Measurements from ENCODE around the gene PSMB5.
A peak's percentile ranks its signal among the peaks of the same experiment; 100 is the strongest.

Gene PSMB5

DNA sequence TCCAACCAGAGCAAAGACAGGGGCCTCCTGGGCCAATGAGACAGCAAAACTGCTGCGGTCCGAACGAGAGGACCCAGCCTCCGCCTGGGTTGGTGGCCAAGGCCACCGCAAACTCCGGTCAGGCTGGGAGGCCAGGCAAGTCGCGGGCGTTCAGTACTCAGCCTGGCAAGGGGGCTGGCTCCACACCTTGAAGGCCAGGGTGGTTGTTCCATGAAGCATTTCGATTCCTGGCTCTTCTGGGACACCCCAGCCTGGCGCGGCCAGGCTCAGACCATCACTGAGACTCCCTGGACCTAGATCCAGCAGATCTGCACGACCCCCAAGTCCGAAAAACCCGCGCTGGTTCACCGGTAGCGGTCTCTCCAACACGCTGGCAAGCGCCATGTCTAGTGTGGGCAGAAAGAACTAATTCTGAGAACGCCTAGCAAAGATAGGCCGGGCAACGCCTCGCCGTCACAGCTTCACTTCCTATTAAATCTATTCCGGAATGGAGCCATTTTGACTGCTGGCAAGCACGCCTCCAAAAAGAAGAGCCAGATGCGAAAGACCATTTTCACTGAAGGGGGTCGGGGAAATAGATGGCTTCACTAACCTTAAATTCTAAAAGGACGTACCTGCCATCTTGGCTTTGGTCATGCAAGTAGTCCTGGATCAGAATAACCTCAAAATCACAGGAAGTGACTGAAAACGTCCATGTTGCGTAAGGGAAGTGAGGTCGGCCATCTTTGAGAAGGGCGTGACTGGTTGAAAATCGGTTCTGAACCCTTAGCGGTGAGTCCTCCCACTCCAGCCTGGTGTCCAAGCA is at the start of gene PSMB5:
PSMB5 (minus strand) TSS at position 403 of the 805 bp plus-strand sequence; CDS start at position 384, 19 bp downstream.
- DNase-seq (ENCODE audit: low spot score) = peak; percentile 92

DNA sequence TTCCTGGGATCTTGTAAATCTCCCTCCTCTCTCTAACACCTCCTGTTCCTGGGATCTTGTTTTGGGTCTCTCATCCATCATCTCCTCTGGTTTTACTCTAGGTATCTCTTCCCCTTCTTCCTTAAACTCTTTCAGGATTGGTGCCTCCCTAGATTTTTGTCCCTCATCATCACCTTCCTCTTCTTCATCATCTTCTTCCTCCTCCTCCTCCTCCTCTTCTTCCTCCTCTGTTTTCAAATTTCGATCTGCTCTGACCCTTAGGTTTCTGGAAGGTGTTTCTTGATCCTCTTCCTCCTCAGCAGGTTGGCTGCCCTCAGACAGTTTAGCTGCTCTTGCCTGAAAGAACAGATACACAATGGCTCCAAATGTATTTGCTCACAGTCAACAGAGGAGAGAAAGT is 45.8 kb upstream of the PSMB5 start:
- DNase-seq (ENCODE audit: low spot score) = no peak

DNA sequence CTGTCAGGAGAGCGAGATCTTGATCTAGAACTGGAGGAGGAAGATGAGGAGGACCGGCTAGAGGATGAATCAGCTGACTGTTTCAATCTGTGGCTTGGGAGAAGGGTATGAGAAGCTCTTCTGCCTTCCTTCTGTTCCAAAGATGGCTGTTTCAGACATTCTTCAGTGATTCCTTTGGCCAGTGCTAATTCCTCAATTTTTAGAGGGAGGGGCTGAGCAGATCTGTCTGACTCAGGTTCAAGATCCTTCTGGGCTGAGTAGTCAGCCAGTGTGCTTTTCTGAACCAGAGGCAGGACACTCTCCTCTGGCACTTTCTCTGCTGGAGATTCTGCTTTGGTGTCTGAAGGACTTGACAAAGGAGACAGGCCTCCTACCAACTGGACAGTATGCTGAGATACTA is 45.0 kb upstream of the PSMB5 start:
- no peak for DNase-seq (ENCODE audit: low spot score)

DNA sequence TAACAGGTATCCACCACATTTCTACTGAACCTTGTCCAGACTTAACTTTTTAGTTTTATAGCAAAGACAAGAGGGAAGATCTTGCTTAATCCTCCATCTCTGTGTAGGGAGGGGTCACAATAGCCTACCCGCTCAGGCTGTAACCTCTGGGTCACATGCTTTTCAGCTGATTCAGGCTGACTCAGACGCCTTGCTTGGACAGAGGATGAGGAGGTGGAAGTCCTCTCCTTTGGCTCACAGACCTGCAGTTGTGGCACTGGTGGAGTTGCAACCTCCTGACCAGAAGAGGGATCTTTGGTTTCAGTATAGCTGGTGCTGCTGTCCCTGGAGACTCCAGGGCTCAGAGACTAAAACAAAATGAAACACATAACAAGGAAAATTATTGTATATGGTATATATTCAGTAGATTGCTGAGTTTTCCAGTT is 44.0 kb upstream of the PSMB5 start:
- no peak for DNase-seq (ENCODE audit: low spot score)

DNA sequence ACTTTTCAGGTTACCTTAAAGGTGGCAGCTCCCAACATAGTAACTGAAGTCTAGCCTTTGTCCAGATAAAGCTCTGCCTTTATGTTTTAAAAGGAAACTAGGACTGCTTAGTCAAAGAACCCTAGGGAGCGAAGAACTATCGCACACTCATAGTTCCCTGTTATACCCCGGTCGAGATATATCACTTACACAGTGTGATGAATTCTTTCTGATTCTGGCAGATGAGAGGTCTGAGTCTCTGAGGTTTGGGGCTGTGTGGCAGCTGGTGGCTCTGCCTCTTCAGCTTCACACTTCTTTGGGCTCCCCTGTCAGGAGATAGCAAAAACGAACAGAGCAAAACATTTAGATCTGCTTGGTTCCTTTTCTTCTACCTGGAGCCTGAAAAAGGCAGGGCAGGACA is 43.3 kb upstream of the PSMB5 start:
- DNase-seq (ENCODE audit: low spot score) = no peak

DNA sequence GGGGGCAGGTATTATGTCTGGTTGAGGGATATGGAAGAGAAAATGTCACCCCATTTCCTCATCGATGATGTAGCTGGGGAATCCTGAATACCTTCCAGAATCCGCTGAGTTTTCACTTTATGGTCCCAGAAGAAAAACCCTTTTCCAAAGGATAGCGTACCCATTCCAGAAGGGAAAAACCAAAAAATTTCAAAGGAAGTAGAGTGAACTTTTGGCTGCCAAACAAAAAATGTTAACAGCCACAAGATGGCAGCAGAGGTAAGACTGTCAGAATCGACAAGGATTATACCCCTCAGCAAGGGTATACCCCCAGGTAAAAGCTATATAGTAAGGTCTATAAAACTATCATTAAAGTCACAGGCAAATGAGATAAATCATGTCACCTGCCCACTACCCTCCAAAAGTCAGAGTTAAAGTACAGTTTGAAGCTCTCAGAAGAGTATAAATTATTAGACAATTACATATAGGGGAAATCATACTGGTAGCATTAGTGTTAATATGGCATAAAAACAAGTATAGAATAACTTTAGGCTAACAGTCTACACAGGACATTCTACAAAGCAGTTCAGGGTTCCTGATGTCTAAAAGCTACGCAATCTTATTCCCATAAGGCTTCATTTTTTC is 42.2 kb upstream of the PSMB5 start:
- peak; percentile 57 for DNase-seq (ENCODE audit: low spot score)

DNA sequence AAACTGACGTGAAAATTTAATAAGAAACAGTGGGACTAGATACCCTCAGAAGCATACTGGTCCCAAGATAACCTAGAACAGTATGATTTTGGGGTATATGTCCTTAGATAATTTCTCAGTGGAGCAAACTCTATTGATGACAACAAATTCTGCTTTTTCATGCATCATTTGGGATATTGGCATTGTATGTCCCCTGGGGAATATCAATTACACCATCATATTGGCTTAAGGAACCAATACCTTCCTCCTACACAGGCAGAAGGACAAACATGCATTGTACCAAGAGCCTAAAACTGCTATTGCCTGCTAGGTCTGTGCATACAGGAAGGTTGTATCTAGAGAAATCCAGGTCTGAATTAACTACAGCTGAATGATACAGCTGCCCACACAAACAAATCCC is 40.2 kb upstream of the PSMB5 start:
- no peak for DNase-seq (ENCODE audit: low spot score)

DNA sequence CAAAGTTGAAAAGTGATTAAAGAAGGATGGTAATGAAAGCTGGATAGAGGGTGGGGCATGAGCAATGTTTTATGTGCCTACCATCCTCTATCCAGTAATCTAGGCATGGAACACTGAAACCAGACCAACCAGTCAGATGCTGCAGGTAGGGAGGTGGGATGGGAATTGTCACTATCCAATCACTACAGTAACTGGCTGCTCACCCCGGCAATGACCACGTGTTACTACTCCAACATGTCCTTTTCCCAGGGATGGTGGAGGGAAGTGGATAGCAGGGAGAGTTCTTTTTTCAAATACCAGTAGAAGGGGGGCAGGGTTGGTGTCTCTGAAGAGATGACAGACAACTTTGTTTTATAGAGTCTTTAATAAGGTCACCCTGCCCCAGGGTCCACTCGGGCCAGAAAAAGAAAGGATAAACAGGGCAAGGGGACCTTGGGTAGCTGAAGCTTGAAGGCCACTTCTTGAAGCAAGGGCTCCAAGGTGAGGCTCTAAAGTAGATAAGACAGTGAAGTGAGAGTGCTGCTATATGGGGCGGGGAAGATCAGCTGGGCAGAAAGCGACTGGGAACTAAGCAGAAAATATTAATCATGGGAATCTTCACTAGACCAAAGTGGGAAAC is 37.3 kb upstream of the PSMB5 start:
- DNase-seq (ENCODE audit: low spot score) = no peak

DNA sequence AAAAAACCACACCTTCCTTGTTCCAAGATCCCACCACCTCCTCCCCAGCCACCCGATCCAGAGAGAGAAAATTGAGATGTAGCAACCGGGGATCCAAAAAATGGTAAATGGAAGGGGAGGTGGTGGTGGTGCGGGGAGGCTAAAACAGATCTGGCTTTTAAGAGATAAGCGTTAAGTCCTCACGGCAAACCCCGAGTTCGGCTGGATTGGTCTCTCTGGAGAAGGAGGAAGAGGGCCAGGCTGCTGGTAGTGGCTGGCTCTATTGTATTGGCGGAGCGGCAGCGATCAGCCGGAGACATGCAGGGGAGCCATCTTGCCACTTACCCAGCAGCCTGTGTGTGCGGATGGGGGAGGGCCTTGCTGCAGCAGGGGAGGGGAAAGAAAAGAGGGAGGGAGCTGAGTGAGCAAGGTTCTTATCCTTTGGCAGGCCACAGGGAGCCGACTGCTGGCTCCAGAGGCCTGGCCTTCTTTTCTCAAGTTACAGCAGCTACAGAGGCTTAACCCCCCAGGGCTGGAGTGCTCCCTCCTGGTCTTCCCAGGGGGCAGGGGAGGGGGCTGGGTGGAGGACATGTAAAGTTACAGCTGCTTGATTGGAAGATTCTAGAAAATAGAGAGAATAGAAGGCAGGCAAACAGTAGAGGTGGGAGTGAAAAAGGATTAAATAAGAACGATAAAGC is 36.7 kb upstream of the PSMB5 start:
- DNase-seq (ENCODE audit: low spot score) = peak; percentile 75

DNA sequence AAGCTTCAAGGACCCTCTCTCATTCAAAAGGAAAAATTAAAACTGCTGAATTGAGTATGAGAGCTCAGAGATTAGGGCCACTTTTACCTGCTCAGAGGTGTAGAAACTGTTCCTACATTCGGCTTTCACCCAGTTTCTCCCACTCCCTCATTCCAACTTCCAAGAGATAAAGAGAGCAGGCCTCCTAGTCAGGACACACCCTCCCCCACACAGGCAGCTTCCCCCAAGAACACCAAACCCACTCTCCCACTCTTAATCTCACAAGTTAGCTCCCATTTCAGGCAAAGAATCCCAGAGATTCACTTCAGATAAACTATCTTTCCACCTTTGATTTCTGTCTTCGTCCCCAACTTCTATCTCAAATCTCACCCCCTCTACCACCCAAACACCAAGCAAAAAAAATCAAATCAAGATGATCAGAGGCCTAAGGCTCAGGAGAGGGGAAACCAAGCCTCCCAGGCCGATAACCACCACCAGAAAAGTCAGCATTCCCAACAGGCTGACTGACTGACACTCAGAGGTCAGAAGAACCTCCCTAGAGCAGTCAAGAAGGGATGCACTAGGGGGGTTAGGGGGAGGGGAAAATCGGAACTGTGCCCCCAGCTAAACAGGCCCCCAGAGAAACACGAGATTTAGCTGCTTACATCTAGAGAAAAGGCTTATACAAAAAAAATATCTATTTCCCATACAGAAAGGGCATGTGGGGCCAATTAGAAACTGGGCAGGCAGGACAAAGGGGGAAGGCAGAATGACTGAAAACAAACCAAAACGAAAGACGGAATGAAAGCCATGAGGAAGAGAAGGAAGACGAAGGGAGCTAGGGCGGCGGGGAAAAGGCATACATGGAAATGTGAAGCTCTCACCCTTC is 35.8 kb upstream of the PSMB5 start:
- no peak for DNase-seq (ENCODE audit: low spot score)

DNA sequence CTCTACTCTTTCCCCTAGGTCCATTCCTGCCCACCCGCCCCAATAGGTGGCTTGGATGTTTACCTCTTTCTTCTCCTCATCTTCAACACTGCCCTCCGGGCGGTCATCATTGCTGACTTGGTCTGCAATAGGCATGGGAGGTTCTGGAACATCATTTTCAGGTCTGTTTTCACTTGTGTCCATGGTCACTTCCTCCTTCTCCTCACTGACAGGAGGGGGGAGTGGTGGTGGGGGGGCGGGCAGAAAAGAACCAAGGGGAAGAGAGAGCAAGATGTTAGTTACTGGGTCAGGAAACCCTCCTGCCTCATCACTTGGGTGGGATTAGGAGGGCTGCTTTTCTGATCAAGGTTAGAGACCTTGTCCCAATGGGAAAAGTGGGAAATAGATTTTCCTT is 34.7 kb upstream of the PSMB5 start:
- no peak for DNase-seq (ENCODE audit: low spot score)

DNA sequence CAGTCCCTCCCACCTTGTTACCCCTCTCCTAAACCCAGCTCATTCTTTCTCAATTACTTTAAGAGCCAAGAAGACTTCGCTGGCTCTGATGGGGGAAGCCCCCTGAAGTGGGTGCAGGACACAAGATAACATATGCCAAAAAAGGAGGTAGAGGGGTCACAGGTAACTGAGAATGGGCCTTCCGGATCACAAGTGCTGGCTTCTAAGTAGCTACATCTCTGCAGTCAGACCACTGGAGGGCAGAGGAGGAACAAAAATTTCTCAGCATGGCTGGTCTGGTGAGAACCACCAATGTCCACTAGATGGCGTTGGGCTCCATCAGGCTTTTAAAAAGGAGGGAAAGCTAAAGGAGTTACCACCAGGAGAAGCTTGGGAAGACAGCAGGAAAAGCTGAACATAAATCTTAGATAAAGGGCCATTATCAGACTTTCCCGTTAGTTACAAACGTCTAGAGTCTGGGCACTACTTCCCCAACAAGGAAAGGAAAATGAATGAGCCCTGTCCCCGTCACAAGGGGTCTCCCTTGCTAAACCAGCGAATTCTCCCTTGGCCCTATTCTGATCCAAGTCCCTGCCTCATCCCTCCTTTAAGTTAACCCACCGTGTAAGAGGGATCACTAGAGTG is 34.2 kb upstream of the PSMB5 start:
- DNase-seq (ENCODE audit: low spot score) = peak; percentile 77

DNA sequence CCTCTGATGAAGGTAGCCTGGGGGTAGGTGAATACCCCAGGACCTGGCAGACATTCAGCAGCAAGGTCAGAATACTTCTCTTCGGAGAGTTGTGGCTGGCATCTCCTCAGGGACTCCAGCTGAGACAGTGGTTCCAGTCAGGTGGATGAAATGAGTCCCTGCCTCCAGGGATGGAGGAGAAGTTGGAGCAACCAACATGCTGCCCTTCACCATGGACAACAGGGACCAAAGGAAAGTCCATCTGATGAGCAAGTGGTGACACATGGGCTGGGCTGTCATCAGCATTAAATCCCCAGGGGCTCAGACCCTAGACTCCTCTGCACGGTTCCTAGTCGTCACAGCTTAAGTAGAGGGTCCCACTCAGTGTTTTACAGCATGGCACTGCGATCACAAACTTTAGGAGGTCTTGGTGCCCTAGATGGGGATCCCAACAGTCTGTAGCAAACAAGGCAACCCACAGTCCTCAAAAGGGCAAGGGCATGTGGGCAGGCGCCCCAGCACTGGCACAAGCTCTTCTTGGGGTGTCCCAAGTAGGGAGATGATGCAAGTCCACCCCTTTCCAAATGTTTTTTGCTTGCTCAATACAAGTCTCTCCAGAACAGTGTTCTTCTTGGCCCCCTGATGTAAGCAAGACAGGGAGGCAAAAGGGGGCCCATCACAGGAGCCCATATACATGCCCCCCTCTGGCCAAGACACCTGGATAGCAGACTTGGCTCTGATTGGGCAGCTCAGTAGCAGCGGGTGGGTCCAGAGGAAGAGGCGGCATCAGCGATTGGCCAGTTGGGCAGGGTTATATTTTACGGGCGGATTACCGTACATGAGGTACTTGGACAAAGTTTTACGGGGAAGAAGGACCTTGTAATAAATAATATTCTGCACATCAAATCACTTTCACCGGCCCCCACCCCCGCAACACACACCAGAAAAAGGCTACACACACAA is 33.4 kb upstream of the PSMB5 start:
- DNase-seq (ENCODE audit: low spot score) = no peak

DNA sequence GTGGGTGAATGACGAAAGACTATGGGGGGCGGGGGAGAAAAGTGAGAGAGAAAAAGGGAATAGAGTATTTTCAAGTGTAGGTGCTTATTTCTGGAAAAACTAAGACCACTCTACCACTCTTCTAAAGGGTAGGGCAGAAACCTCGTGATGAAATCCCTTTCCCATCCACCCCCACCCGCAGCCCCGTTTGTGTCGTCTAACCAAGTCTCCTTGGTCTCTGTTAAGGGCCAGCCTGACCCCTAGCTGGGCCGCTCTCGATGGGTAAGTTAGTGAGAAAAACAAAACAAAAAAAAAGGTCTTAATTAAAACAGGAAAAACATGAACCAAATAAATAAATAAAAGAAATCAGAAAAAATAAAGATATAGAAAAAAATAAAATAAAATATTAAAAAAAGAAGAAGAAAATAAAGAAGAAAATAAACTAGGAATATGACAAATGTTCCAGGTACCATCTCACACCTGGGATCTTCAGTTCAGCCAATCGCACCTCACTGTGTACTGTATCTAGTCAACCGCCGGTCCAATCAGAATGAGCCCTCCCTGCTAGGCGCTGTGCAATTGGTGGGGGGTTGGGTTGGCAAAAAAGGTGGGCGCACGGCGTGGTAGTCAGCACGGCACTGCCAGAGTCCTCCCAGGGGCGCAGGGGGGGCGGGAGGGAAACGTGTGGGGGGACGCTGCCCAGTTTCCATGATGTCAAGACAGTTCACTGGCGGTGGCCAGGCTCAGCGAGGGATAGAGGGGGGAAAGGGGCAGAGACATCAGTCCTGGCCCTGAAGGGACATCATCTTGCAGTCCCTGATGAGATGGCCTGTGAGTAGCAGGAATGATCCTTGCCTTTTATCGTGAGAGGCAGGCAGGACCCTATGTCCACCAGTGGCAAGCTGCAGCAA is 32.4 kb upstream of the PSMB5 start:
- no peak for DNase-seq (ENCODE audit: low spot score)

DNA sequence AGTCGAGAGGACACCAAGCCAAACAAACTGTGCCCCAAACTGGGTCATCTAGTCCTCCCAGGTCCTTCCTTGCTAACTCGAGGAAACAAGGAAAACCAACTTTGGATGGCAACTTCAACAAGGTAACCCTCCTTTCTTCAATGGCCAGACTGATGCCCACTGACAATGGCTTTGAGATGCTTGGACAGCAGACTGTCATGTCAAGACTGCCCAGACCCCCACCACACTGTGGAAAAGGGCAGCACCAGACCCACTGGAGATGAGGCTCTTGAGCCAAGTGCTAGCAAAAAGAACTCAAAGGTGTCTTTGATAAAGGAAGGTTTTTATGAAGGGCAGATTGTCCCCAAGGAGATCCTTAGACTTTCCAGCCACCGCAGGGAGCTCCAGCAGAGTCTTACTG is 31.7 kb upstream of the PSMB5 start:
- no peak for DNase-seq (ENCODE audit: low spot score)

DNA sequence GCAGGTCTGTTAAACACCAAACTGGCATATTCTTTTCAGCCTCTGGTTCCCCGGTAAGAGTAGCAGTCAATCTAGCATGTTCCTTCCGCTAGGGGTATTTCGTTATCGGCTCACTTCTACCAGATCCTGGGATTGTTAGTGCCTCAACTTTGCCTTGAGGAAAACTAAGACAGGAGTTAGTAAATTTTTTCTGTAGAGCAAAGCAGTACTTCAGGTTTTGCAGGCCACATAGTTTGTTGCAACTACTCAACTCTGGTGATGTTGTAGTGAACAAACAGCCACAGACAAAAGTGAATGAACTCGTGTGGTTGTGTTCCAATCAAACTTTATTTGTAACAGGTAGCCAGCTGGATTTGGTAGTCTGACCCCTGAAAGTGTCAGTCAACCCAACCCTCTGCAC is 28.9 kb upstream of the PSMB5 start:
- no peak for DNase-seq (ENCODE audit: low spot score)

DNA sequence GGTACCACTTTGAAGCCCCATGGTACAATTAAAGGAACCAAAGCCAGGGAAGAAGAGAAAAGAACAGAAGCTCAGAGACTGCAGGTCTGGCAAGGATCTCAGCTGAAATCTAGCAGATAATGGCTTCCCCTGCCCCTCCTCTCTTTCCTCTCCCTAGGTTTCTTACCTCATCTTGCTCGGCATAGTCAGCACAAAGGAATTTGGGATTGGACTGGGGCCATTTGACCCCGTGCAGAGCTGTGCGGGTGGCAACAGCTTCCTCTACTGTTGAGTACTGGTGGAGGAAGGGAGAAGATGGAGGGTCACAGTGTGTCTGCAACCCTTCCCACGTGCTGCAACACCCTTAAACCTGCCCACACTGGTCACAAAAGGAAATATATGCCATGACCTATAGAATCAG is 27.3 kb upstream of the PSMB5 start:
- no peak for DNase-seq (ENCODE audit: low spot score)

DNA sequence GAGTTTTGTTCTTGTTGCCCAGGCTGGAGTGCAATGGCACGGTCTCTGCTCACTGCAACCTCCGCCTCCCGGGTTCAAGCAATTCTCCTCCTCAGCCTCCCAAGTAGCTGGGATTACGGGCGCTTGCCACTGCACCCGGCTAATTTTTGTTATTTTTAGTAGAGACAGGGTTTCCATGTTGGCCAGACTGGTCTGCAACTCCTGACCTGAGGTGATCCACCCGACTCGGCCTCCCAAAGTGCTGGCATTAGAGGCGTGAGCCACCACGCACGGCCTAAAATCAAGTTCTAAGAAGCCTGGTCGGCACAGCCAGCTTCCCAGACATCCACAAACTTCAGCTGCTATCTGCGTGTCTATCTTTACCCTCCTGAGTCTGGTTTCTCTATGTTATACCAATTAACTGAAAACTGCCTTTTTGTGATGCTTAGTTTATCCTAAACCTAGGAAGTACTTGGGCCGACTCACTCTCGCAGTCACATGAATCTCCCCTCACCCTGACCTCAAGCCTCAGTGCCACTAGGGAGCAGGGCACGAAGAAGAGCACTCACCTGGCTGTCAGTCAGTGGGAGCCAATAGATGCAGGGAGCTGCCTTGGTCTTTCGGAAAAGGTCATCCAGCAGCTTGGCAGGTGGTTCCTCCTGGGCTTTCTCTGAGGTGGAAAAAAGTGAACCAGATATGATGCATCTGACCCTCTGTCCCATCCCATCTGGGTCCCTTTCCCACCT is 26.0 kb upstream of the PSMB5 start:
- DNase-seq (ENCODE audit: low spot score) = no peak
